WTC11 (cell line): ENCODE results near the gene CFAP100. TPM values are rescaled to one million over a fixed set of nuclear protein-coding genes. Genes with fewer than 3 reads are reported as not detected.

Source experiments
- CREB1 ChIP-seq: sonication (generic); formaldehyde crosslinking; IDR thresholded peaks from 2 replicates; pipeline ENCODE4 v1.8.0; 2023; ENCODE audit warnings: mild to moderate bottlenecking, missing genetic modification reagents
- CTCF ChIP-seq: fragments of 200-600 bp; IDR thresholded peaks from 2 replicates; pipeline ENCODE4 v1.8.0; 2022; ENCODE audit warnings: antibody characterized with exemption
- E2F1 ChIP-seq: sonication (generic); formaldehyde crosslinking; IDR thresholded peaks from 2 replicates; pipeline ENCODE4 v1.8.0; 2022; ENCODE audit warnings: mild to moderate bottlenecking, missing genetic modification reagents
- E2F4 ChIP-seq: sonication (generic); formaldehyde crosslinking; IDR thresholded peaks from 2 replicates; pipeline ENCODE4 v1.8.1; 2022; ENCODE audit warnings: low read depth, mild to moderate bottlenecking, moderate library complexity, missing genetic modification reagents, borderline replicate concordance
- EMX1 ChIP-seq: fragments of 250-450 bp; sonication (Bioruptor Pico); IDR thresholded peaks from 2 replicates; pipeline ENCODE4 v1.8.0; 2021; ENCODE audit warnings: mild to moderate bottlenecking
- IRF2 ChIP-seq: sonication (generic); formaldehyde crosslinking; IDR thresholded peaks from 2 replicates; pipeline ENCODE4 v1.8.0; 2022; ENCODE audit warnings: low read depth, missing genetic modification reagents, borderline replicate concordance
- JAZF1 ChIP-seq: fragments of 250-450 bp; sonication (Bioruptor Pico); IDR thresholded peaks from 2 replicates; pipeline ENCODE4 v1.9.0; 2021; ENCODE audit warnings: moderate library complexity, mild to moderate bottlenecking, inconsistent platforms
- JUN ChIP-seq: sonication (generic); formaldehyde crosslinking; IDR thresholded peaks from 2 replicates; pipeline ENCODE4 v1.8.0; 2023; ENCODE audit warnings: mild to moderate bottlenecking, missing genetic modification reagents
- MAX ChIP-seq: sonication (generic); formaldehyde crosslinking; IDR thresholded peaks from 2 replicates; pipeline ENCODE4 v1.8.0; 2022; ENCODE audit warnings: mild to moderate bottlenecking, missing genetic modification reagents
- MLX ChIP-seq: sonication (generic); formaldehyde crosslinking; IDR thresholded peaks from 2 replicates; pipeline ENCODE4 v1.8.1; 2023; ENCODE audit warnings: mild to moderate bottlenecking, missing genetic modification reagents, moderate library complexity
- MXD4 ChIP-seq: fragments of 250-450 bp; sonication (Bioruptor Pico); IDR thresholded peaks from 2 replicates; pipeline ENCODE4 v1.8.0; 2021; ENCODE audit warnings: mild to moderate bottlenecking, moderate library complexity, borderline replicate concordance
- NFE2L1 ChIP-seq: sonication (generic); formaldehyde crosslinking; IDR thresholded peaks from 2 replicates; pipeline ENCODE4 v1.8.1; 2023; ENCODE audit warnings: missing genetic modification reagents
- NFYB ChIP-seq: sonication (generic); formaldehyde crosslinking; conservative IDR thresholded peaks from 2 replicates; pipeline ENCODE4 v1.8.0; 2022; ENCODE audit warnings: low read depth, missing genetic modification reagents
- PRDM15 ChIP-seq: sonication (generic); formaldehyde crosslinking; IDR thresholded peaks from 2 replicates; pipeline ENCODE4 v1.8.0; 2022; ENCODE audit warnings: missing genetic modification reagents
- SMAD4 ChIP-seq: sonication (generic); formaldehyde crosslinking; IDR thresholded peaks from 2 replicates; pipeline ENCODE4 v1.8.0; 2022; ENCODE audit warnings: mild to moderate bottlenecking, missing genetic modification reagents
- SOX15 ChIP-seq: fragments of 250-450 bp; sonication (Bioruptor Pico); IDR thresholded peaks from 2 replicates; pipeline ENCODE4 v1.9.0; 2021; ENCODE audit warnings: mild to moderate bottlenecking
- SP1 ChIP-seq: sonication (generic); formaldehyde crosslinking; conservative IDR thresholded peaks from 2 replicates; pipeline ENCODE4 v1.8.1; 2022; ENCODE audit warnings: missing genetic modification reagents
- TCF7 ChIP-seq: sonication (generic); formaldehyde crosslinking; IDR thresholded peaks from 2 replicates; pipeline ENCODE4 v1.8.0; 2022; ENCODE audit warnings: mild to moderate bottlenecking, low read depth, missing genetic modification reagents, moderate library complexity
- TEAD1 ChIP-seq: sonication (generic); formaldehyde crosslinking; IDR thresholded peaks from 2 replicates; pipeline ENCODE4 v1.8.0; 2022; ENCODE audit warnings: mild to moderate bottlenecking, missing genetic modification reagents
- TEAD4 ChIP-seq: sonication (generic); formaldehyde crosslinking; IDR thresholded peaks from 2 replicates; pipeline ENCODE4 v1.8.0; 2022; ENCODE audit warnings: mild to moderate bottlenecking, missing genetic modification reagents
- ZBTB21 ChIP-seq: sonication (generic); formaldehyde crosslinking; IDR thresholded peaks from 2 replicates; pipeline ENCODE4 v1.8.1; 2023; ENCODE audit warnings: mild to moderate bottlenecking, missing genetic modification reagents, borderline replicate concordance
- ZNF138 ChIP-seq: sonication (generic); formaldehyde crosslinking; conservative IDR thresholded peaks from 2 replicates; pipeline ENCODE4 v1.8.1; 2022; ENCODE audit warnings: mild to moderate bottlenecking, moderate library complexity, missing genetic modification reagents
- ZNF232 ChIP-seq: sonication (generic); formaldehyde crosslinking; IDR thresholded peaks from 2 replicates; pipeline ENCODE4 v1.8.0; 2022; ENCODE audit warnings: mild to moderate bottlenecking, missing genetic modification reagents
- ZNF263 ChIP-seq: sonication (generic); formaldehyde crosslinking; IDR thresholded peaks from 2 replicates; pipeline ENCODE4 v1.8.1; 2022; ENCODE audit warnings: low read depth, mild to moderate bottlenecking, moderate library complexity, missing genetic modification reagents
- total RNA-seq: library from RNA; stranded (reverse); gene quantifications from 3 replicates; pipeline ENCODE4 v1.2.3, GENCODE V29; 2021
- TF ChIP-seq, protein P1 (sequence below): sonication (generic); formaldehyde crosslinking; IDR thresholded peaks from 2 replicates; pipeline ENCODE4 v1.8.0; 2023; ENCODE audit warnings: missing genetic modification reagents, mild to moderate bottlenecking, borderline replicate concordance
- TF ChIP-seq, protein P2 (sequence below): fragments of 250-450 bp; sonication (Bioruptor Pico); IDR thresholded peaks from 2 replicates; pipeline ENCODE4 v2.1.2; 2022; ENCODE audit warnings: mild to moderate bottlenecking, moderate library complexity

CFAP100 gene
- total RNA-seq, 1 experiment from 2014 or later, result not detected

GRCh38 chr3:126475413-126476114 is 80.9 kb downstream of the CFAP100 start, which contains the start of gene ZXDC (continued):
- TF ChIP-seq, protein P1, sequence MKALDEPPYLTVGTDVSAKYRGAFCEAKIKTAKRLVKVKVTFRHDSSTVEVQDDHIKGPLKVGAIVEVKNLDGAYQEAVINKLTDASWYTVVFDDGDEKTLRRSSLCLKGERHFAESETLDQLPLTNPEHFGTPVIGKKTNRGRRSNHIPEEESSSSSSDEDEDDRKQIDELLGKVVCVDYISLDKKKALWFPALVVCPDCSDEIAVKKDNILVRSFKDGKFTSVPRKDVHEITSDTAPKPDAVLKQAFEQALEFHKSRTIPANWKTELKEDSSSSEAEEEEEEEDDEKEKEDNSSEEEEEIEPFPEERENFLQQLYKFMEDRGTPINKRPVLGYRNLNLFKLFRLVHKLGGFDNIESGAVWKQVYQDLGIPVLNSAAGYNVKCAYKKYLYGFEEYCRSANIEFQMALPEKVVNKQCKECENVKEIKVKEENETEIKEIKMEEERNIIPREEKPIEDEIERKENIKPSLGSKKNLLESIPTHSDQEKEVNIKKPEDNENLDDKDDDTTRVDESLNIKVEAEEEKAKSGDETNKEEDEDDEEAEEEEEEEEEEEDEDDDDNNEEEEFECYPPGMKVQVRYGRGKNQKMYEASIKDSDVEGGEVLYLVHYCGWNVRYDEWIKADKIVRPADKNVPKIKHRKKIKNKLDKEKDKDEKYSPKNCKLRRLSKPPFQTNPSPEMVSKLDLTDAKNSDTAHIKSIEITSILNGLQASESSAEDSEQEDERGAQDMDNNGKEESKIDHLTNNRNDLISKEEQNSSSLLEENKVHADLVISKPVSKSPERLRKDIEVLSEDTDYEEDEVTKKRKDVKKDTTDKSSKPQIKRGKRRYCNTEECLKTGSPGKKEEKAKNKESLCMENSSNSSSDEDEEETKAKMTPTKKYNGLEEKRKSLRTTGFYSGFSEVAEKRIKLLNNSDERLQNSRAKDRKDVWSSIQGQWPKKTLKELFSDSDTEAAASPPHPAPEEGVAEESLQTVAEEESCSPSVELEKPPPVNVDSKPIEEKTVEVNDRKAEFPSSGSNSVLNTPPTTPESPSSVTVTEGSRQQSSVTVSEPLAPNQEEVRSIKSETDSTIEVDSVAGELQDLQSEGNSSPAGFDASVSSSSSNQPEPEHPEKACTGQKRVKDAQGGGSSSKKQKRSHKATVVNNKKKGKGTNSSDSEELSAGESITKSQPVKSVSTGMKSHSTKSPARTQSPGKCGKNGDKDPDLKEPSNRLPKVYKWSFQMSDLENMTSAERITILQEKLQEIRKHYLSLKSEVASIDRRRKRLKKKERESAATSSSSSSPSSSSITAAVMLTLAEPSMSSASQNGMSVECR, result no peak
- TF ChIP-seq NFE2L1 (CRISPR knock-in tag) (no peak), EMX1 (CRISPR knock-in tag) (no peak), MXD4 (CRISPR knock-in tag) (no peak), CREB1 (CRISPR knock-in tag) (no peak), SOX15 (no peak), TCF7 (CRISPR knock-in tag) (no peak), NFYB (CRISPR knock-in tag) (no peak), E2F1 (CRISPR knock-in tag) (no peak), MLX (CRISPR knock-in tag) (no peak), JAZF1 (CRISPR knock-in tag) (no peak), TEAD1 (CRISPR knock-in tag) (no peak), ZNF138 (CRISPR knock-in tag) (no peak), TEAD4 (no peak), MAX (CRISPR knock-in tag) (no peak), JUN (CRISPR knock-in tag) (no peak), ZNF263 (no peak), PRDM15 (CRISPR knock-in tag) (peak; percentile 89), ZBTB21 (CRISPR knock-in tag) (no peak), IRF2 (CRISPR knock-in tag) (no peak), E2F4 (CRISPR knock-in tag) (no peak), SP1 (CRISPR knock-in tag) (peak; percentile 71), SMAD4 (CRISPR knock-in tag) (no peak), ZNF232 (CRISPR knock-in tag) (peak; percentile 80; the same call in 1 of the 2 replicates), CTCF (no peak)
- TF ChIP-seq, protein P2, sequence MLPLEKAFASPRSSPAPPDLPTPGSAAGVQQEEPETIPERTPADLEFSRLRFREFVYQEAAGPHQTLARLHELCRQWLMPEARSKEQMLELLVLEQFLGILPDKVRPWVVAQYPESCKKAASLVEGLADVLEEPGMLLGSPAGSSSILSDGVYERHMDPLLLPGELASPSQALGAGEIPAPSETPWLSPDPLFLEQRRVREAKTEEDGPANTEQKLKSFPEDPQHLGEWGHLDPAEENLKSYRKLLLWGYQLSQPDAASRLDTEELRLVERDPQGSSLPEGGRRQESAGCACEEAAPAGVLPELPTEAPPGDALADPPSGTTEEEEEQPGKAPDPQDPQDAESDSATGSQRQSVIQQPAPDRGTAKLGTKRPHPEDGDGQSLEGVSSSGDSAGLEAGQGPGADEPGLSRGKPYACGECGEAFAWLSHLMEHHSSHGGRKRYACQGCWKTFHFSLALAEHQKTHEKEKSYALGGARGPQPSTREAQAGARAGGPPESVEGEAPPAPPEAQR (CRISPR knock-in tag), result no peak
